Measurements from ENCODE around the gene ERMARD. TPM values are rescaled to one million over a fixed set of nuclear protein-coding genes. Genes with fewer than 3 reads are reported as not detected.

ERMARD gene
- total RNA-seq, 1 donor from 2014 or later, result 26.1 TPM

DNA sequence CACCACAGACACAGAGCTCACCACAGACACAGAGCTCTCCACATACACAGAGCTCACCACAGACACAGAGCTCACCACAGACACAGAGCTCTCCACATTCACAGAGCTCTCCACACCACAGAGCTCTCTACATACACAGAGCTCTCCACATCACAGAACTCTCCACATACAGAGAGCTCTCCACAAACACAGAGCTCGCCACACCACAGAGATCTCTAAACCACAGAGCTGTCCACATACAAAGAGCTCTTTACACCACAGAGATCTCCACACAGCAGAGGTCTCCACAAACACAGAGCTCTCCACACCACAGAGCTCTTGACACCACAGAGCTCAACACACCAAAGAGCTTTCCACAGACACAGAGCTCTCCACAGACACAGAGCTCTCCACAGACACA is 55.8 kb downstream of the ERMARD start:
- H3K4me1 Mint-ChIP-seq (ENCODE audit: low read depth), result no peaks in the 10 kb centered on the region

DNA sequence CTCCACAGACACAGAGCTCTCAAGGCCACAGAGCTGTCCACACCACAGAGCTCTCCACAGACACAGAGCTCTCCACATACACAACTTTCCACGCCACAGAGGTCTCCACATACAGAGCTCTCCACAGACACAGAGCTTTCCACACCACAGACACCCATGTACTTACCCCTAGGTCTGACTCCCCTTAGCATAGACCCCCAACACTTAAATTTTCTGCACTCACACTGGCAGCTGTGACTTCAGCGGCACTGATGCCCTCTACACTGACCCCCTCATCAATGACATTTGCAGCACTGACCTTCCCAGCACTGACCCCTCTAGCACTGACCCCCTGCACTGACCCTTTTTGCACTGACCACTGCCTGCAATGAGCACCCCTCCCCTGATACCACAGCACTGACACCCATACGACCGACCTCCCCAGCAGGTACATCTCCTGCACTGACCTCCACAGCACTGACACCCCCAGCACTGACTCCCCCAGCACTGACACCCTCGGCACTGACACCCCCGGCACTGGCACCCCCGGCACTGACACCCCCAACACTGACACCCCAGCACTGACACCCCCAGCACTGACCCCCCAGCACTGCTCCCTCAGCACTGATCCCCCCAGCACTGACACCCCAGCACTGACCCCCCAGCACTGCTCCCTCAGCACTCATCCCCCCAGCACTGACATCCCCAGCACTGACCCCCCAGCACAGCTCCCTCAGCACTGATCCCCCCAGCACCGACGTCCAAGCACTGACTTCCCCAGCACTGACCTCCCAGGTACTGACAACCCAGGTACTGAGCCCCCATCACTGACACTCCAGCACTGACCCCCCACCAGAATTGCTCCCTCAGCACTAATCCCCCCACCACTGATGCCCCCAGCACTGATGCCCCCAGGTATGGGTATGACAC is 56.5 kb downstream of the ERMARD start:
- H3K4me1 Mint-ChIP-seq (ENCODE audit: low read depth), result no peaks in the 10 kb centered on the region
- TF ChIP-seq, protein P1, sequence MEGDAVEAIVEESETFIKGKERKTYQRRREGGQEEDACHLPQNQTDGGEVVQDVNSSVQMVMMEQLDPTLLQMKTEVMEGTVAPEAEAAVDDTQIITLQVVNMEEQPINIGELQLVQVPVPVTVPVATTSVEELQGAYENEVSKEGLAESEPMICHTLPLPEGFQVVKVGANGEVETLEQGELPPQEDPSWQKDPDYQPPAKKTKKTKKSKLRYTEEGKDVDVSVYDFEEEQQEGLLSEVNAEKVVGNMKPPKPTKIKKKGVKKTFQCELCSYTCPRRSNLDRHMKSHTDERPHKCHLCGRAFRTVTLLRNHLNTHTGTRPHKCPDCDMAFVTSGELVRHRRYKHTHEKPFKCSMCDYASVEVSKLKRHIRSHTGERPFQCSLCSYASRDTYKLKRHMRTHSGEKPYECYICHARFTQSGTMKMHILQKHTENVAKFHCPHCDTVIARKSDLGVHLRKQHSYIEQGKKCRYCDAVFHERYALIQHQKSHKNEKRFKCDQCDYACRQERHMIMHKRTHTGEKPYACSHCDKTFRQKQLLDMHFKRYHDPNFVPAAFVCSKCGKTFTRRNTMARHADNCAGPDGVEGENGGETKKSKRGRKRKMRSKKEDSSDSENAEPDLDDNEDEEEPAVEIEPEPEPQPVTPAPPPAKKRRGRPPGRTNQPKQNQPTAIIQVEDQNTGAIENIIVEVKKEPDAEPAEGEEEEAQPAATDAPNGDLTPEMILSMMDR (IDR thresholded peaks at IDR 0.05), result no peak
- H3K9me3 Mint-ChIP-seq (ENCODE audit: low read depth), result no peaks in the 10 kb centered on the region
- DNase-seq (ENCODE audit: low spot score), result no peak
- no peak overlapping the region for H3K4me3 Mint-ChIP-seq (ENCODE audit: unreplicated experiment)
- no peaks in the 10 kb centered on the region for H3K36me3 Mint-ChIP-seq (ENCODE audit: low read depth)
- peaks cover 44% of the 10 kb centered on the region for H3K27me3 Mint-ChIP-seq (ENCODE audit: low read depth)
- H3K27ac Mint-ChIP-seq (ENCODE audit: unreplicated experiment), result no peak overlapping the region

More for the DNA sequence above, 55.8 kb downstream of the ERMARD start:
- no peak for DNase-seq (ENCODE audit: low spot score)
- H3K36me3 Mint-ChIP-seq (ENCODE audit: low read depth), result no peaks in the 10 kb centered on the region
- no peak overlapping the region for H3K27ac Mint-ChIP-seq (ENCODE audit: unreplicated experiment)
- TF ChIP-seq, protein P1 (IDR thresholded peaks at IDR 0.05), result no peak
- peaks cover 46% of the 10 kb centered on the region for H3K27me3 Mint-ChIP-seq (ENCODE audit: low read depth)
- H3K9me3 Mint-ChIP-seq (ENCODE audit: low read depth), result no peaks in the 10 kb centered on the region
- no peak overlapping the region for H3K4me3 Mint-ChIP-seq (ENCODE audit: unreplicated experiment)

DNA sequence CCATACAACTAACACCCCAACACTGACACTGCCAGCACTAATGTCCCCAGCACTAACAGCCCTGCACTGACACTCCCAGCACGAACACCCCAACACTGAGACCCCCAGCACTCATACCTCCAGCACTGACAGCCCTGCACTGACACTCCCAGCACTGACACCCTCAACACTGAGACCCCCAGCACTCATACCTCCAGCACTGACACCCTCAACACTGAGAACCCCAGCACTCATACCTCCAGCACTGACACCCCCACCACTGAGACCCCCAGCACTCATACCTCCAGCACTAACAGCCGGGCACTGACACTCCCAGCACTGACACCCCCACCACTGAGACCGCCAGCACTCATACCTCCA is 57.2 kb downstream of the ERMARD start:
- no peak for DNase-seq (ENCODE audit: low spot score)
- TF ChIP-seq, protein P1 (IDR thresholded peaks at IDR 0.05), result no peak
- Mint-ChIP-seq H3K4me3 (ENCODE audit: unreplicated experiment) (no peak overlapping the region), H3K27ac (ENCODE audit: unreplicated experiment) (no peak overlapping the region), H3K27me3 (ENCODE audit: low read depth) (peaks cover 40% of the 10 kb centered on the region), H3K4me1 (ENCODE audit: low read depth) (no peaks in the 10 kb centered on the region), H3K36me3 (ENCODE audit: low read depth) (no peaks in the 10 kb centered on the region), H3K9me3 (ENCODE audit: low read depth) (no peaks in the 10 kb centered on the region)

DNA sequence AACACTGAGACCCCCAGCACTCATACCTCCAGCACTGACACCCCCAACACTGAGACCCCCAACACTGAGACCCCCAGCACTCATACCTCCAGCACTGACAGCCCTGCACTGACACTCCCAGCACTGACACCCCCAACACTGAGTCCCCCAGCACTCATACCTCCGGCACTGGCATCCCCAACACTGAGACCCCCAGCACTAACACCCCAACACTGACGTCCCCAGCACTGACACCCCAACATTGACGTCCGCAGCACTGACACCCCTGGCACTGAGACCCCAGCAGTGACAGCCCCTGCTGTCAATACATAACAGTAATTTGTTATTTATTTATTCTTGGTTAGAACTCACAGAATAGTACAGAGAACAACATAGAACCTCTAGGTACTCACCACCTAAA is 58.0 kb downstream of the ERMARD start:
- Mint-ChIP-seq H3K27me3 (ENCODE audit: low read depth) (peaks cover 32% of the 10 kb centered on the region), H3K4me3 (ENCODE audit: unreplicated experiment) (no peak overlapping the region), H3K27ac (ENCODE audit: unreplicated experiment) (no peak overlapping the region), H3K36me3 (ENCODE audit: low read depth) (no peaks in the 10 kb centered on the region), H3K4me1 (ENCODE audit: low read depth) (no peaks in the 10 kb centered on the region), H3K9me3 (ENCODE audit: low read depth) (no peaks in the 10 kb centered on the region)
- no peak for DNase-seq (ENCODE audit: low spot score)
- TF ChIP-seq, protein P1 (IDR thresholded peaks at IDR 0.05), result no peak

DNA sequence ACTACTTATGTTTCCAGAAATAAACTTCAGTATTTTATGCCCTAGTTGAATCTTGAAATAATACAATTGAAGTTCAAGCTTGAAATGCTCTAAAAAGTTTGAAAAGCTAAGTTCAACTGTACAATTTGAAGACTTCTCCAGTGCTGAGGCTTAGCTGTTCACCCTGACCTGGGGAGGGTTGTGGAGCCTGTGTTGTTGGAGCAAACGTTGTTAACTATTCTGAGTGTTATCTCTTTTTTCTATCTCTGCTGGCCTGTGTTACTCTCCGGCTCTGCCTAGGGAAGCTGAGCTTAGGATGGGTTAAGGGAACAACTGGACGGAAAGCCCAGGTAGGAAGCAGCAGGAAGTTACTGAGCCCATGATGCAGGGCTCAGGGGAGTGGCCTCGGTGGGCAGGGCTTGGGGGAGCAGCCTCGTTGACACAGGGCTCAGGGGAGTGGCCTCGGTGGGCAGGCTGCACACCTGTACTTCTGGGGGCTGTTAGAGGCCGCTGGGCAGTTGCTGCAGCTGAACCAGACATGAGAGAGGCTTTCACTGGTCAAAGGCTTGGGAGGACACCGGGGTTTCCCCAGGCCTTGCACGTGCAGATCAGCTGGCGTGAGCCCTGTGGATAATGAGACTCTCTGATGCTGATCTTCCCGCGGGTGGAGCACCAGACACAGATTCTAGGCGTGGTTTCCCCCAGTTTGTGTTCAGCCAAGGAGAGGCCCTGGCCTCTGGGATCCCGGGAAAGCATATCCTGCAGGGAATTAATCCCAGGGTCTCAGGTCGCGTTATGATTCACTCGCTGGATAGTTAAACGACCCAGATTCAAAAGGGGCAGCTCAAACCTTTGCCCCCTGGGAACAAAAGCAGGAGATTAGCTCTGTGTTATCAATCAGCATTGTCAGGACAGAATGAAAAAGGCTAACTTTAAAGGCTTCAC is 58.9 kb downstream of the ERMARD start:
- Mint-ChIP-seq H3K4me3 (ENCODE audit: unreplicated experiment) (no peak overlapping the region), H3K4me1 (ENCODE audit: low read depth) (no peaks in the 10 kb centered on the region), H3K36me3 (ENCODE audit: low read depth) (peaks cover 2% of the 10 kb centered on the region), H3K27ac (ENCODE audit: unreplicated experiment) (no peak overlapping the region), H3K9me3 (ENCODE audit: low read depth) (peaks cover 4% of the 10 kb centered on the region), H3K27me3 (ENCODE audit: low read depth) (peaks cover 23% of the 10 kb centered on the region)
- TF ChIP-seq, protein P1 (IDR thresholded peaks at IDR 0.05), result no peak
- DNase-seq (ENCODE audit: low spot score), result no peak

All from chondrocyte (in vitro differentiated cells).